Coronary artery (tissue), 2 donors: ENCODE results near the gene DEDD2.

Experiments used
- DNase-seq: peaks from one replicate; pipeline ENCODE4 v3.0.0-alpha.2; 2017; ENCODE audit warnings: low spot score
- H3K27ac ChIP-seq, 2 donors: fragments of 200-600 bp; sonication (generic); one replicate each; pipeline ENCODE4 v1.5.1; 2016 to 2019
- H3K4me3 ChIP-seq: fragments of 200-600 bp; sonication (generic); 2 replicates; pipeline ENCODE4 v1.5.1; 2016; ENCODE audit warnings: mild to moderate bottlenecking, moderate library complexity
- TF ChIP-seq, protein P1 (sequence below): fragments of 200-600 bp; sonication (generic); IDR thresholded peaks from one replicate; pipeline ENCODE4 v1.5.1; 2019; ENCODE audit warnings: antibody characterized with exemption

The DEDD2 gene

DNA sequence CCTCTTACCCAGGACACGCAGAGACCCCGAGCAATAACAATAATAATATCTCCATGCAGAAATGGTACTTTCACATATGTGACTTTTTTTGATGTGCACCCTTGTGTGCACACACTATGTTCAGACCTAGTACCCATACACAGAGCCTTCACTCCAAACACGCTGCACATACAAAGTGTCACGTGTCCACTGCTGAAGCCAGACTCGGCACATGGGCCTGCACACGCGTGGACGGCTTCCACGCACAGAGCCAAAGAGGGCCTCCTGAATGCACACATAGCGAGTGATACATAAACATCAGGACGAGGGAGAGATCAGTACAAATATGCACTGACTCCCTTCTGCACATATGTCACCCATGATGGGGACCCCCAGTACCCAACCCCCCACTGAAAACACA, 43.3 kb downstream of the DEDD2 start:
- no peak overlapping the region for H3K27ac ChIP-seq
- TF ChIP-seq, protein P1, sequence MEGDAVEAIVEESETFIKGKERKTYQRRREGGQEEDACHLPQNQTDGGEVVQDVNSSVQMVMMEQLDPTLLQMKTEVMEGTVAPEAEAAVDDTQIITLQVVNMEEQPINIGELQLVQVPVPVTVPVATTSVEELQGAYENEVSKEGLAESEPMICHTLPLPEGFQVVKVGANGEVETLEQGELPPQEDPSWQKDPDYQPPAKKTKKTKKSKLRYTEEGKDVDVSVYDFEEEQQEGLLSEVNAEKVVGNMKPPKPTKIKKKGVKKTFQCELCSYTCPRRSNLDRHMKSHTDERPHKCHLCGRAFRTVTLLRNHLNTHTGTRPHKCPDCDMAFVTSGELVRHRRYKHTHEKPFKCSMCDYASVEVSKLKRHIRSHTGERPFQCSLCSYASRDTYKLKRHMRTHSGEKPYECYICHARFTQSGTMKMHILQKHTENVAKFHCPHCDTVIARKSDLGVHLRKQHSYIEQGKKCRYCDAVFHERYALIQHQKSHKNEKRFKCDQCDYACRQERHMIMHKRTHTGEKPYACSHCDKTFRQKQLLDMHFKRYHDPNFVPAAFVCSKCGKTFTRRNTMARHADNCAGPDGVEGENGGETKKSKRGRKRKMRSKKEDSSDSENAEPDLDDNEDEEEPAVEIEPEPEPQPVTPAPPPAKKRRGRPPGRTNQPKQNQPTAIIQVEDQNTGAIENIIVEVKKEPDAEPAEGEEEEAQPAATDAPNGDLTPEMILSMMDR: no peak
- H3K4me3 ChIP-seq: no peak overlapping the region
- DNase-seq: no peak

DNA sequence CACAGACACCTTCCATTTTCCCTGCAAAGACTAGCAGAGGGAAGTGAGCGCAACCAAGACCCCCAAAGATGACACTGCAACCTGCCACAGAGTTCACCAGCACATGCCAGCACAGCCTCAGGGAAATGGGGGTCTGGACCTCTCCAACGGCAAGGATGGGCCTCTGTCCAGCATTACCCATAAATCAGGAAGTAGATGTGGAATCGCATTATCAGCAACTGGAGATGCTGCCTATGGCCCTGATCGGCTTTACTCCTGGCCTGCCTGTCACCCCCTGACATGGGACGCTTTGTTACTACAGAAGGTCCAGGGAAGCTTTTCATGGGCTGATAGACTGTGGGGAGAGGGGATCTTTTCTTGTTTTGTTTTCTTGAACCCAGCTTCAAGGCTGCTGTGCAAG, 43.8 kb downstream of the DEDD2 start:
- Histone ChIP-seq H3K27ac (no peak overlapping the region), H3K4me3 (no peak overlapping the region)
- TF ChIP-seq, protein P1: no peak

DNA sequence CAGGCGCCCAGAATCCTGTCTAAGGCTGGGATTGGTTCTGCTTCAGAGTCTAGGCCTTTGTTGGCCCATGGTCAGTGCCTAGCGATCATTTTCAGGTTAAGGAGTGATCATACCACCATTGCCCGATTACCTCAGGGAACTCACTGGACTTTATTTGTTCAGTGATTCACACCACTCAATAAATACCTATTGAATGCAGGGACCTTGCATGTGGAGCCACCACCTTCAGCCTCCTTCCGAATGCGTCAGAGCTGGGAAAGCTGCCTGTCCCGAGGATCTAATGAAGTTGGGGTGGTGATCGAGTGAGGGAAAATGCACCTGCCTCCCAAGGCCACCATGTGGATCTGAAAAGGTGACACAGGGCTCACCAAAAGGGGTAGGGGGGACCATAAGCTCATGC, 45.2 kb downstream of the DEDD2 start:
- TF ChIP-seq, protein P1: no peak
- Histone ChIP-seq H3K4me3 (no peak overlapping the region), H3K27ac (no peak overlapping the region)
- no peak for DNase-seq

More for the DNA sequence above, 43.8 kb downstream of the DEDD2 start:
- no peak for DNase-seq

DNA sequence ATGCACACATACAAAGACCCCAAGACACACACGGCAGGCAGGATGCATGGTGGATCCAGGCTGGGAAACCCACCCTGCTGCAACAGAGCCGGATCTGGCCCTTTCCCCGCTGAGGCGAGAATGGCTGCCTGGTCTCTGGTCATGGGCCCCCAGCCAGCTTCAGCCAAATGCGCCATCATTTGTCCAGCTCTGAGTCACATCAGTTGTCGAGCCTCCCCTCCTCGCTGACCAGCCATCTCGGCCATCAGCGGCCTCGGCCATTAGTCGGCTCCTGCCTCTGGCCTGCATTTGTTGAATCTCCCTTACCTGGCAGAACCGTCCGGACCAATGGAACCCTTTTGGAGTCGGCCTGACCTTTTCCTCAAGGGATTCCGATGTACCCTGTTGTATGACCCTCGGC, 46.8 kb downstream of the DEDD2 start:
- no peak for DNase-seq

DNA sequence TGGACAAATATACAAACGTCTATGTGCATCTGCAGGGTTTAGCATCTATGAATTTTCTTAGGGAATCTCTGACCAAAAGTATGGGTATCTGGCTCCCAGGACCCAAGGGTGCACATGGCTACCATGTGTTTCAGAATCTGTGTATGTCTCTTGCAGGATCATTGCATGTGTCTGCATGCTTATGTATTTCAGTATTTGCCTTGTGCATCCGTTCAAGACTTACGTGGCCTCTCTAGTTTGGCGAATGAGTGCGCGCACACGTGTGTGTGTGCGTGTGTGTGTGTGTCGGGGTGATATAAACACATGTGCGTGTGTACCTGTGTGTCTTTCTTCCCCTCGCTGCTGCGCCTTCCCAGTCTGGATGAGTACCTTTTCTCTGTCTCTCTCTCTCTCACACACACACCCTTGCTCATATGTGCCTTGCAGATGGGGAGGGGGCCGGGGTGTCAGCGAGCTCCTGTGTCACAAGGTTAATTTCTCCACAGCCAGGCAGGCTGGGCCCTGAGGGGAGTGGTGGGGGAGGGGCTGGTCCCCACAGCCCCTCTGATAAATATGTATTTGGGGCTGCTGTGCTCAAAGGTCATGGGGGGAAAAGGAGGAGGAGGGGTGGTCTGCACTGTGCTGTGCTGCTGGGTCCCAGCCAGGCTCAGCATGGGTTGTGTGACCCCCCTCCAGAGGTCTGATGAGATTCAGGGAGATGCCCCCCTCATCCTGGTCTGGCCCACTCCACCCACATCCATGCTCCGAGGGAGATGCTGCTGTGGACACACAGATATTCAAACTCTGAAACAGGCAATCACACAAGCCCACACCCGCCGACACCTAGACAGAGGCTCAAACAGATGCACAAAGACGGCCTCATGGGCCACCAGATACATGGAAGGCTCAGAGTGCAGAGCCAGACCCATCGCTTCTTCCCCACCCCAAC, 47.7 kb downstream of the DEDD2 start:
- Histone ChIP-seq H3K4me3 (no peak overlapping the region), H3K27ac (no peak overlapping the region)
- TF ChIP-seq, protein P1: no peak
- no peak for DNase-seq

More for the DNA sequence above, 46.8 kb downstream of the DEDD2 start:
- Histone ChIP-seq H3K4me3 (no peak overlapping the region), H3K27ac (no peak overlapping the region)
- TF ChIP-seq, protein P1: no peak

DNA sequence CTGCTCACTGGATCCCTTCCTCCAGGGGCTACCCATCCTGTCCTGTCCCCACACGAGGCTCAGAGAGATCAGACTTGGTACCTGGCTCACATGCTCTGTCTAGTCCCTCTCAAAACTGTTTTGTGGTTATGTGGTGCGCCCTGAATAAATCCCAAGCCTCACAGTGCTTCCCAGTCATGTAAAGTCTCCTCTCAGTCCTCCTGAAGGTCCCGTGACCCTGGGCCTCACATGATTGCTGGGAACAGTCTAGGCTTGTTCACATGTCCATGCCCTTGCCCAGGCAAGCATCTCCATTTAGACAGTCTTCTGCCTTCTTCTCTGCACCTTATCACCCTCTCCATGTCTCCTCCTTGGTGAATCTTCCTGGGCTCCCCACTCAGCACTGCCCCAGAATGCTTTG, 49.3 kb downstream of the DEDD2 start:
- Histone ChIP-seq H3K4me3 (no peak overlapping the region), H3K27ac (no peak overlapping the region)
- TF ChIP-seq, protein P1: no peak
- no peak for DNase-seq

DNA sequence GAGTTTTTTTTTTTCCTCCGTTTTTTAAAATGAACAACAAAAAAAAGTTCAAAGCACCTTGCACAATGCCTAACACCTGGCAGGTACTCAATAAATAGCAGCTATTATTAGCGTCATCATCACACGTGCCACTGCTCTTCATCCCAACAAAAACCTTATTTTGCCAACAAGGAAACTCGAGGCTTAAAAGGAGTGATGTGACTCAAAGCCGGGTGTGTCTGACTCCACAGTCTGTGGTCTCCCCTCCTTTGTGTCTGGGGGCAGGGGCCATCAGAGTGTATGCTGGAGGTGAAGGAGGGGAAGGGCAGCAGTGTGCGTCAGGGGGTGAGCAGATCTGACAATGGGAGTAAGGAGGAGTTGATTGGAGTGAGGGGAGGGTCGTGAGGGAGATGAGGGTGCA, 51.2 kb downstream of the DEDD2 start:
- no peak for DNase-seq
- H3K4me3 ChIP-seq: no peak overlapping the region
- TF ChIP-seq, protein P1: no peak
- no peak overlapping the region for H3K27ac ChIP-seq
